ENCODE results near the gene TMEM245.

TMEM245 gene

GRCh38 chr9:109027176-109027575 lies 92.6 kb downstream of the TMEM245 start:
- no peak for DNase-seq (ENCODE audit: low read depth, low spot score)

GRCh38 chr9:109026306-109026705 lies 93.4 kb downstream of the TMEM245 start:
- no peak for DNase-seq (ENCODE audit: low read depth, low spot score)

GRCh38 chr9:109022873-109023272 lies 96.9 kb downstream of the TMEM245 start:
- no peak for DNase-seq (ENCODE audit: low read depth, low spot score)

GRCh38 chr9:109020581-109021511 lies 98.9 kb downstream of the TMEM245 start:
- DNase-seq (ENCODE audit: low read depth, low spot score): no peak

GRCh38 chr9:109020113-109020512 lies 99.6 kb downstream of the TMEM245 start:
- no peak for DNase-seq (ENCODE audit: low read depth, low spot score)

- no peak for DNase-seq (ENCODE audit: low read depth, low spot score)
These were observed 100.3 kb downstream of the TMEM245 start for GRCh38 chr9:109019420-109019819.

- DNase-seq (ENCODE audit: low read depth, low spot score): no peak
These were observed 102.3 kb downstream of the TMEM245 start for GRCh38 chr9:109017493-109017892.

- no peak for DNase-seq (ENCODE audit: low read depth, low spot score)
These were observed 102.7 kb downstream of the TMEM245 start for GRCh38 chr9:109017061-109017460.

- DNase-seq (ENCODE audit: low read depth, low spot score): no peak
These were observed 103.6 kb downstream of the TMEM245 start for GRCh38 chr9:109016132-109016531.

- no peak for DNase-seq (ENCODE audit: low read depth, low spot score)
These were observed 105.0 kb downstream of the TMEM245 start for GRCh38 chr9:109014608-109015280.

- DNase-seq (ENCODE audit: low read depth, low spot score): no peak
These were observed 105.8 kb downstream of the TMEM245 start for GRCh38 chr9:109013679-109014607.

- DNase-seq (ENCODE audit: low read depth, low spot score): no peak
These were observed 106.7 kb downstream of the TMEM245 start, which contains the start of gene CTNNAL1 for GRCh38 chr9:109012876-109013678. CTNNAL1 (minus strand) TSS chr9:109013499; CDS start chr9:109013442, 57 bp downstream.

- peak; percentile 71 for DNase-seq (ENCODE audit: low read depth, low spot score)
These were observed 107.5 kb downstream of the TMEM245 start for GRCh38 chr9:109012009-109012875.

- no peak for DNase-seq (ENCODE audit: low read depth, low spot score)
These were observed 108.5 kb downstream of the TMEM245 start for GRCh38 chr9:109011231-109011671.

GRCh38 chr9:109010746-109011145 lies 109.0 kb downstream of the TMEM245 start:
- peak; percentile 53 for DNase-seq (ENCODE audit: low read depth, low spot score)

- no peak for DNase-seq (ENCODE audit: low read depth, low spot score)
These were observed 114.1 kb downstream of the TMEM245 start for GRCh38 chr9:109005678-109006077.

- DNase-seq (ENCODE audit: low read depth, low spot score): no peak
These were observed 116.6 kb downstream of the TMEM245 start for GRCh38 chr9:109003116-109003515.

- no peak for DNase-seq (ENCODE audit: low read depth, low spot score)
These were observed 117.6 kb downstream of the TMEM245 start for GRCh38 chr9:109002141-109002540.

- no peak for DNase-seq (ENCODE audit: low read depth, low spot score)
These were observed 118.5 kb downstream of the TMEM245 start for GRCh38 chr9:109001275-109001676.

GRCh38 chr9:108997112-108997511 lies 122.6 kb downstream of the TMEM245 start:
- no peak for DNase-seq (ENCODE audit: low read depth, low spot score)

Measured in brain pericyte (primary cell).